IMR-90 (cell line): ENCODE results near the gene SLC2A13.

Source experiments
- POLR2A ChIP-seq: IDR thresholded peaks from 2 replicates; pipeline ENCODE4 v1.6.1; 2012; ENCODE audit warnings: mild to moderate bottlenecking, low read depth, low read length
- TF ChIP-seq, protein P1 (sequence below): fragments of 150-350 bp; IDR thresholded peaks from 2 replicates; pipeline ENCODE4 v1.6.1; 2017; ENCODE audit warnings: mild to moderate bottlenecking, antibody characterized with exemption, low read length, low read depth

DNA sequence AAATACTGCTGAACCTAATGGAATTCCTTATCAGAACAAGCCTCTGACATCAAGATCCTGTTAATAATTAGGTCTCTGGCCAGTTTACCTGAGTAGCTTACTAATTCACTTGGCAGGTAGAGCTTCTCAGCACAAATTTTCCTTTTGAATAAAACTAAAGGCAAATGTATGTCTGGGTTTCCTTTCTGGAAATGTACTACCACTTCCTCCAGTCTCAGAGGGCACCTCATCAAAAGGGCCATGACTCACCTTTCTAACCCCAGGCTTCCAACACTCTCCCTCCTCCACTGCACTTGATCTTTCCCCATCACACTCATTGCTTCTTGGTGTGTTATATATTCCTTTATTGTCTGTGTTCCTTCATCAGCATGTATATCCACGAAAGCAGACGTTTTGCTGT, 90.5 kb downstream of the SLC2A13 start:
- no peak for TF ChIP-seq POLR2A
- TF ChIP-seq, protein P1, sequence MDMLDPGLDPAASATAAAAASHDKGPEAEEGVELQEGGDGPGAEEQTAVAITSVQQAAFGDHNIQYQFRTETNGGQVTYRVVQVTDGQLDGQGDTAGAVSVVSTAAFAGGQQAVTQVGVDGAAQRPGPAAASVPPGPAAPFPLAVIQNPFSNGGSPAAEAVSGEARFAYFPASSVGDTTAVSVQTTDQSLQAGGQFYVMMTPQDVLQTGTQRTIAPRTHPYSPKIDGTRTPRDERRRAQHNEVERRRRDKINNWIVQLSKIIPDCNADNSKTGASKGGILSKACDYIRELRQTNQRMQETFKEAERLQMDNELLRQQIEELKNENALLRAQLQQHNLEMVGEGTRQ: no peak
